ENCODE measurements around the gene SLAMF9. TPM values are rescaled to one million over a fixed set of nuclear protein-coding genes. Genes with fewer than 3 reads are reported as not detected.
"Not testable (repeated sequence)": the region's sequence is repeated elsewhere in the genome, so short reads cannot be mapped to it uniquely, and the experiment has no call there.

SLAMF9 gene
- total RNA-seq, 1 donor from 2014 or later = not detected

GRCh38 chr1:159913451-159914192 lies 40.4 kb downstream of the SLAMF9 start:
- H3K4me3 Mint-ChIP-seq = peak overlapping the region; percentile 27
- H3K27ac Mint-ChIP-seq = peak overlapping the region; percentile 77
- TF ChIP-seq, protein P1, sequence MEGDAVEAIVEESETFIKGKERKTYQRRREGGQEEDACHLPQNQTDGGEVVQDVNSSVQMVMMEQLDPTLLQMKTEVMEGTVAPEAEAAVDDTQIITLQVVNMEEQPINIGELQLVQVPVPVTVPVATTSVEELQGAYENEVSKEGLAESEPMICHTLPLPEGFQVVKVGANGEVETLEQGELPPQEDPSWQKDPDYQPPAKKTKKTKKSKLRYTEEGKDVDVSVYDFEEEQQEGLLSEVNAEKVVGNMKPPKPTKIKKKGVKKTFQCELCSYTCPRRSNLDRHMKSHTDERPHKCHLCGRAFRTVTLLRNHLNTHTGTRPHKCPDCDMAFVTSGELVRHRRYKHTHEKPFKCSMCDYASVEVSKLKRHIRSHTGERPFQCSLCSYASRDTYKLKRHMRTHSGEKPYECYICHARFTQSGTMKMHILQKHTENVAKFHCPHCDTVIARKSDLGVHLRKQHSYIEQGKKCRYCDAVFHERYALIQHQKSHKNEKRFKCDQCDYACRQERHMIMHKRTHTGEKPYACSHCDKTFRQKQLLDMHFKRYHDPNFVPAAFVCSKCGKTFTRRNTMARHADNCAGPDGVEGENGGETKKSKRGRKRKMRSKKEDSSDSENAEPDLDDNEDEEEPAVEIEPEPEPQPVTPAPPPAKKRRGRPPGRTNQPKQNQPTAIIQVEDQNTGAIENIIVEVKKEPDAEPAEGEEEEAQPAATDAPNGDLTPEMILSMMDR (conservative IDR thresholded peaks at IDR 0.05) = no peak
- no peak for DNase-seq (ENCODE audit: extremely low spot score, unreplicated experiment)
- H3K4me1 Mint-ChIP-seq (ENCODE audit: unreplicated experiment) = peaks cover 67% of the 10 kb centered on the region
- peaks cover 3% of the 10 kb centered on the region for H3K9me3 Mint-ChIP-seq
- peaks cover 8% of the 10 kb centered on the region for H3K36me3 Mint-ChIP-seq
- H3K27me3 Mint-ChIP-seq = no peaks in the 10 kb centered on the region

DNA sequence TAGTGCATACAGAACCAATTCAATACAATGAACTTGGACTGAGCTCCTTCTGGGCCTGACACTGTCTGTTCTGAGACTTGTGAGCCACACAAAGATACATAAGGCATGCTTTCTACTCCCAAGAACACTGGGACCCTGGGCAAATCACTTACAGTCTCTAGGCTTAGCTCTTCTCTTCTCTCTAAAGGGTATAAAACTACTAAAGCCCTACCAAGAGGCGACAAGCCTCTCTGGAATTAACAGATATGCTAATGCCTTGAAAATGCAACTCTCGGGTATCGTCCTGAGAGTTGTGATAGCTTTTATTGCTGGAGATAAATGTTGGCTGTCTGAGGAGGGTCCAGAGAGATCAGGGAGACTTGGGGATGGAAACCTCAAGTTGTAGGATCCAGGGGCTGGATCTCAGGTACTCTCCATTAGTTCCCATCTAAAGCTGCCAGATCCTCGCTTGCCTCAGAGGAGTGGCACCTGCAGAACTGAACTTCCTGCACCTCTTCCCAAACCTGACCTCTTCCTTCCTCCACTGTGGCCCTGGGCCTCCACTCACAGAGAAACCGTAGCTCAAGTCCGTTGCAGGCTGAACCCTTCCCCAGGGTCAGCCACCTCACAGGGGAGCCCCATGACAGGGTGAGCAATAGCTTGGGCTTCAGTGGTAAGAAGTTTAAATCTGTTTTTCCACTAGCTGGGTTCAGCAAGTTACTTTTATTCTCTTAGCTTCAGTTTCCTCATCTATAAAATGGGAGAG lies 42.5 kb downstream of the SLAMF9 start:
- Mint-ChIP-seq H3K36me3 (peaks cover 3% of the 10 kb centered on the region), H3K27me3 (no peaks in the 10 kb centered on the region), H3K27ac (no peak overlapping the region), H3K4me3 (no peak overlapping the region), H3K4me1 (ENCODE audit: unreplicated experiment) (peaks cover 54% of the 10 kb centered on the region), H3K9me3 (peaks cover 7% of the 10 kb centered on the region)
- no peak for DNase-seq (ENCODE audit: extremely low spot score, unreplicated experiment)
- TF ChIP-seq, protein P1 (conservative IDR thresholded peaks at IDR 0.05) = no peak

DNA sequence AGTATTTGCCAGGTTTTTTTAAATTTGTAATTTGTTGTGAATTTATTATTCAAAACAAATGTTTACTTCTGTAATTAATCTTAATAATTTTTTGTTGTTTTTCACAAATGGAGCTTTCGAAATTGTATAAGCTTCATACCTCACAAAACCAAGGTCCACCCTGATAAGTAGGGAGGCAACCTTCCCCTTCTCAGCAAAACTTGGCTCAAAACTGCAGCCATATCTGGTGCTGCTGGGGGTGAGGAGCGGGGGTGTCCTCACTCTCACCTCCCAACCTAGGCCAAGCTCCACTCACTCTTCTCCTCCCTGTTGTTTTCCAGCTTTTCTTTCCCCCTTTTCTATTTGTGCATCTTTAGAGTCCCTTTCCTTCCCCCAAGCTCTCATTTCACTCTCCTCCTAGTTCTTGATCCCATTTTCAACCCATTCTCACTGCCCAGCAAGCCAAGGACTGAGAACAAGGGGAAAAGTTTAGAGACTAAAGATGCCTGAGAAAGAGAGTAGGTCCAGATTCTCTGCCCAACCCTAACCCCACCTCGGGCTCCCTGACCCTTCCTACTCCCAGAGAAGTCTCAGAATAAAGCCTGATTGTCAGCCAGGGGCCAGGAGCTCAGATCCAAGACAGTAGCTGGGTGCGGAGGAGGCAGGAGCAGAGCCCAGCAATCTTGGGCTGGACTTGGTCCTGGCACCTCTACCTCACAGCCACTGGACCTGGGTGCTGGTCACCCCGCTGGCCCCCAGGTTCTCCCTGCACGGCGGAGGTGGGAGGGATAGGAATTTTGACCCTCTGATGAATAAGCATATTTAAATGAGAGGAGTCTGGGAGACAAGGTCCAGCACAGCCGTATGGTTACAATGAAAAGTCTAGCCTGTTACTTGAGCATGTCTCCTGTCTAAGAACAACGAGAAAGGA lies 45.8 kb downstream of the SLAMF9 start:
- Mint-ChIP-seq H3K27me3 (no peaks in the 10 kb centered on the region), H3K27ac (no peak overlapping the region), H3K9me3 (peaks cover 7% of the 10 kb centered on the region), H3K36me3 (no peaks in the 10 kb centered on the region), H3K4me3 (no peak overlapping the region), H3K4me1 (ENCODE audit: unreplicated experiment) (peaks cover 27% of the 10 kb centered on the region)
- no peak for DNase-seq (ENCODE audit: extremely low spot score, unreplicated experiment)
- TF ChIP-seq, protein P1 (conservative IDR thresholded peaks at IDR 0.05) = no peak

- Mint-ChIP-seq H3K27me3 (no peaks in the 10 kb centered on the region), H3K9me3 (peaks cover 4% of the 10 kb centered on the region), H3K27ac (no peak overlapping the region), H3K4me3 (no peak overlapping the region), H3K4me1 (ENCODE audit: unreplicated experiment) (peaks cover 18% of the 10 kb centered on the region), H3K36me3 (no peaks in the 10 kb centered on the region)
- no peak for DNase-seq (ENCODE audit: extremely low spot score, unreplicated experiment)
- TF ChIP-seq, protein P1 (conservative IDR thresholded peaks at IDR 0.05) = no peak
Observed at GRCh38 chr1:159906960-159907359, 47.1 kb downstream of the SLAMF9 start.

DNA sequence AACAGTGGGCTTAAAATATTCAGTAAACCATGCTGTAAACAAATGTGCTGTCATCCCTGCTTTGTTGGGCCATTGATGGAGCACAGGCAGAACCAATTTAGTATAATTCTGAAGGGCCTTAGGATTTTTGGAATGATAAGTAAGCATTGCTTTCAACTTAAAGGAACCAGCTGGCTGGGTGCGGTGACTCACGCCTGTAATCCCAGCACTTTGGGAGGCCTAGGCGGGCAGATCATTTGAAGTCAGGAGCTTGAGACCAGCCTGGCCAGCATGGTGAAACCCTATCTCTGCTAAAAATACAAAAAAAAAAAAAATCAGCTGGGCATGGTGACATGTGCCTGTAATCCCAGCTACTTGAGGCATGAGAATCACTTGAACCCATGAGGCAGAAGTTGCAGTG lies 50.0 kb downstream of the SLAMF9 start:
- H3K27me3 Mint-ChIP-seq; H3K36me3 Mint-ChIP-seq; H3K27ac Mint-ChIP-seq; H3K4me3 Mint-ChIP-seq; H3K9me3 Mint-ChIP-seq; DNase-seq (ENCODE audit: extremely low spot score, unreplicated experiment): not testable (repeated sequence)
- peaks cover 18% of the 10 kb centered on the region for H3K4me1 Mint-ChIP-seq (ENCODE audit: unreplicated experiment)

Data from type B pancreatic cell (in vitro differentiated cells).